ENCODE data around the gene MEF2D. TPM values are rescaled to one million over a fixed set of nuclear protein-coding genes. Genes with fewer than 3 reads are reported as not detected.

MEF2D gene
- total RNA-seq, 1 donor from 2014 or later = 29.7 TPM

Other genes with a start within 250 kb of the MEF2D start
- gene SMG5, start 217.9 kb downstream of the MEF2D start, total RNA-seq = 69.2 and 73.1 TPM in 2 replicates
- gene TMEM79, start 216.4 kb downstream of the MEF2D start, total RNA-seq = 9.4 TPM in 2 replicates
- 28.9 and 31.3 TPM in 2 replicates for gene GLMP, start 205.1 kb downstream of the MEF2D start, total RNA-seq
- gene VHLL, start 201.5 kb downstream of the MEF2D start, total RNA-seq = 0.30 and 0.34 TPM in 2 replicates
- gene CCT3, start 162.5 kb downstream of the MEF2D start, total RNA-seq = 307 and 319 TPM in 2 replicates
- gene TSACC, start 162.2 kb downstream of the MEF2D start, total RNA-seq = 0.50 TPM in 1 of 2 replicates, not detected in the other
- gene RHBG, start 131.6 kb downstream of the MEF2D start, total RNA-seq = not detected in 2 replicates
- gene IQGAP3, start 71.8 kb upstream of the MEF2D start, total RNA-seq = 16.1 and 16.4 TPM in 2 replicates
- 1.2 and 2.3 TPM in 2 replicates for gene TTC24, start 78.9 kb upstream of the MEF2D start, total RNA-seq
- 59.9 and 64.5 TPM in 2 replicates for gene NAXE, start 91.0 kb upstream of the MEF2D start, total RNA-seq
- 50.4 and 53.5 TPM in 2 replicates for gene GPATCH4, start 100.7 kb upstream of the MEF2D start, total RNA-seq
- 0.11 TPM in 1 of 2 replicates, not detected in the other for gene HAPLN2, start 118.6 kb upstream of the MEF2D start, total RNA-seq
- not detected in 2 replicates for gene BCAN, start 141.3 kb upstream of the MEF2D start, total RNA-seq
- not detected in 2 replicates for gene NES, start 176.6 kb upstream of the MEF2D start, total RNA-seq
- gene CRABP2, start 204.8 kb upstream of the MEF2D start, total RNA-seq = 1.6 and 2.1 TPM in 2 replicates
- gene METTL25B, start 227.7 kb upstream of the MEF2D start, total RNA-seq = 29.8 and 34.7 TPM in 2 replicates
- 57.9 and 59.3 TPM in 2 replicates for gene ISG20L2, start 228.0 kb upstream of the MEF2D start, total RNA-seq
- 71.9 and 75.7 TPM in 2 replicates for gene MRPL24, start 240.3 kb upstream of the MEF2D start, total RNA-seq

Data from T-helper 2 cell treated with Interferon-gamma antibody and Interleukin-4, amounts not matched to agents 100 ng/mL and 5 ng/mL, for 36 hours (primary cell).